GM12878 (cell line): ENCODE measurements around the gene SOX18.

Source experiments
- CTCF ChIP-seq, 3 experiments: IDR thresholded peaks in 2 of 3; conservative IDR thresholded peaks in 1 of 3; 2 replicates each; pipeline ENCODE4 v1.5.1; 2011; ENCODE audit warnings: low read depth in 3 of 3, low read length in 3 of 3, mild to moderate bottlenecking in 3 of 3, control low read depth in 2 of 3, moderate library complexity in 2 of 3, inconsistent platforms in 1 of 3, mixed read lengths in 1 of 3; ENCODE audit not compliant: control insufficient read depth in 2 of 3, insufficient read depth in 1 of 3; ENCODE audit errors: extremely low read depth in 1 of 3
- EED ChIP-seq: sonication (generic); IDR thresholded peaks from 2 replicates; pipeline ENCODE4 v1.6.1; 2016; ENCODE audit warnings: antibody characterized with exemption, low read depth
- EGR1 ChIP-seq, 2 experiments: IDR thresholded peaks; 1 replicate in 1 of 2; 2 replicates in 1 of 2; pipeline ENCODE4 v1.6.1; 2011 to 2012; ENCODE audit warnings: low read depth in 2 of 2, low read length in 2 of 2, borderline replicate concordance in 1 of 2, mild to moderate bottlenecking in 1 of 2, moderate library complexity in 1 of 2
- JUND ChIP-seq: IDR thresholded peaks from 2 replicates; pipeline ENCODE4 v1.6.1; 2012; ENCODE audit warnings: low read depth, mild to moderate bottlenecking, low read length, improper control_type of control experiment, moderate library complexity
- MAX ChIP-seq: IDR thresholded peaks from 2 replicates; pipeline ENCODE4 v1.6.1; 2012; ENCODE audit warnings: low read depth, low read length, improper control_type of control experiment
- PAX5 ChIP-seq: IDR thresholded peaks from 2 replicates; pipeline ENCODE4 v1.6.1; 2011; ENCODE audit warnings: low read depth, low read length, borderline replicate concordance
- POLR2A ChIP-seq: IDR thresholded peaks from 2 replicates; pipeline ENCODE4 v1.6.1; 2011; ENCODE audit warnings: low read depth, mild to moderate bottlenecking, low read length
- RFX5 ChIP-seq: IDR thresholded peaks from 2 replicates; pipeline ENCODE4 v1.6.1; 2011; ENCODE audit warnings: low read depth, low read length, improper control_type of control experiment
- ZNF217 ChIP-seq: fragments of 450-650 bp; IDR thresholded peaks from 2 replicates; pipeline ENCODE4 v1.6.1; 2017; ENCODE audit warnings: antibody characterized with exemption, mild to moderate bottlenecking

GRCh38 chr20:64006902-64007301, 42.5 kb downstream of the SOX18 start:
- TF ChIP-seq POLR2A (no peak), EED (no peak), CTCF (IDR thresholded peaks at IDR 0.05 in 2 of 3, conservative IDR thresholded peaks at IDR 0.05 in 1 of 3; ENCODE audit: control insufficient read depth in 2 of 3, extremely low read depth in 1 of 3, insufficient read depth in 1 of 3, low read depth in 3 of 3, low read length in 3 of 3) (no peak), MAX (no peak), PAX5 (0 out of 2 replicates have a peak, but pooled peaks have one; percentile 42), ZNF217 (no peak), RFX5 (no peak), JUND (no peak), EGR1 (IDR thresholded peaks at IDR 0.05; ENCODE audit: borderline replicate concordance in 1 of 2, low read depth in 2 of 2, low read length in 2 of 2) (no peak)
